Measurements from ENCODE around the gene GJB2.

DNA sequence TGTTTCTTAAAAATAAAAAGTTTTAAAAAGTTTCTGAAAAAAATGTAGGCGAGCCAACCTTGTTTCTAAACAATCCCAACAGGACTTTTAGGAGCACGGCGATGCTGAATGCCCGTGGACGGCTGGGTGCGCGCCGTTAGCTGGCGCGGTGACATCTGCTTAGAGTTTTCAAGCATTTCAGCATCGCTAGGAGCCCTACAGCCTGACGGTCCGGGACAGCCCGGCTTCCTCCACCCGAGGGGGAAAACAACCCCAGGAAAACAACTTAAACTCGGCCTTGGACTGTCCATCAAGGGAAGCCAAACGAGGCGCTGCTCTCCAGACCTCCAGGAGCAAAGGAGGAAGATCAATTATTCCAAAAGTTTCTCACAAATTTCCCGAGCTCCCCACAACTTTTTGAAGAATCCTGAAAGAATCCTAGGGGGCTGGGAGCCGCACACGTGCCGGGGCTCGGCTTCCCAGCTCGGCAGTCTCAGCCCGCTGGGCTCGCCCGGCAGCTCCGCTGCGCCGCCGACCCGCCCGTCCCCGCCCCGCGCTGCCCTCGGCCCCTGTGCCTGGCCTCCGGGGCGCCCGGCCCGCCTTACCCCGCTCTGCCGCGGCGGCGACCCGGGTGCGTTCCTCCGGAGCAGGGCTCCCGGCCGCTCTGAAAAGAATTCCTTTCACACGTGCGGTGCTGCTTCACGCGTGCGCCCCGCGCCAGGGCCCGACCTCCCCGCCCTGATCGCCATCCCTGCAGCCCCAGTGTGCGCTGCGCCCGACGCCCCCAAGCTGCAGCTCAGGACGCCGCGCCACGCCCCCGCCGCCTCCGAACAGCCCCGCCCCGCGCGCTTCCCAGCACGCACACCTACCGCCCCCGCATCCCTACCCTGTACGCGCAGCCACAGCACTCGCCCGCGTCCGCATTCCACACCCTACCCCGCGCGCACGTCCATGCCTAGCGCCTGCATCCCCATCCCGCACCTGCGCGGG lies 32.1 kb downstream of the GJB2 start, which contains the start of gene GJA3:
- TF ChIP-seq, protein P1, sequence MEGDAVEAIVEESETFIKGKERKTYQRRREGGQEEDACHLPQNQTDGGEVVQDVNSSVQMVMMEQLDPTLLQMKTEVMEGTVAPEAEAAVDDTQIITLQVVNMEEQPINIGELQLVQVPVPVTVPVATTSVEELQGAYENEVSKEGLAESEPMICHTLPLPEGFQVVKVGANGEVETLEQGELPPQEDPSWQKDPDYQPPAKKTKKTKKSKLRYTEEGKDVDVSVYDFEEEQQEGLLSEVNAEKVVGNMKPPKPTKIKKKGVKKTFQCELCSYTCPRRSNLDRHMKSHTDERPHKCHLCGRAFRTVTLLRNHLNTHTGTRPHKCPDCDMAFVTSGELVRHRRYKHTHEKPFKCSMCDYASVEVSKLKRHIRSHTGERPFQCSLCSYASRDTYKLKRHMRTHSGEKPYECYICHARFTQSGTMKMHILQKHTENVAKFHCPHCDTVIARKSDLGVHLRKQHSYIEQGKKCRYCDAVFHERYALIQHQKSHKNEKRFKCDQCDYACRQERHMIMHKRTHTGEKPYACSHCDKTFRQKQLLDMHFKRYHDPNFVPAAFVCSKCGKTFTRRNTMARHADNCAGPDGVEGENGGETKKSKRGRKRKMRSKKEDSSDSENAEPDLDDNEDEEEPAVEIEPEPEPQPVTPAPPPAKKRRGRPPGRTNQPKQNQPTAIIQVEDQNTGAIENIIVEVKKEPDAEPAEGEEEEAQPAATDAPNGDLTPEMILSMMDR (IDR thresholded peaks at IDR 0.05), result no peak
- TF ChIP-seq POLR2A (IDR thresholded peaks at IDR 0.05), result no peak
